HepG2 (cell line): Measurements from ENCODE around the gene USB1. TPM values are rescaled to one million over a fixed set of nuclear protein-coding genes. Genes with fewer than 3 reads are reported as not detected.

ENCODE experiments used
- BCL6 ChIP-seq: IDR thresholded peaks from 2 replicates; pipeline ENCODE4 v1.6.1; 2016; ENCODE audit warnings: missing genetic modification reagents, missing compliant biosample characterization
- ELK4 ChIP-seq: sonication (generic); formaldehyde crosslinking; IDR thresholded peaks from 2 replicates; pipeline ENCODE4 v1.9.0; 2021; ENCODE audit warnings: missing genetic modification reagents, borderline replicate concordance
- EP300 ChIP-seq, 3 experiments: sonication (generic) in 1 of 3; formaldehyde crosslinking in 1 of 3; IDR thresholded peaks; 2 replicates each; pipeline versions ENCODE4 v1.5.1 to v1.6.1; 2011 to 2020; ENCODE audit warnings: low read depth in 2 of 3, low read length in 2 of 3, borderline replicate concordance in 1 of 3, improper control_type of control experiment in 1 of 3, mild to moderate bottlenecking in 1 of 3, missing genetic modification reagents in 1 of 3, moderate library complexity in 1 of 3
- ETV6 ChIP-seq: sonication (generic); formaldehyde crosslinking; conservative IDR thresholded peaks from 2 replicates; pipeline ENCODE4 v1.4.0; 2020; ENCODE audit warnings: missing genetic modification reagents
- FOXK1 ChIP-seq: sonication (generic); formaldehyde crosslinking; IDR thresholded peaks from 2 replicates; pipeline ENCODE4 v1.4.0; 2020; ENCODE audit warnings: low read depth, missing genetic modification reagents, borderline replicate concordance
- GABPA ChIP-seq, 2 experiments: IDR thresholded peaks; 2 replicates each; pipeline ENCODE4 v1.6.1; 2011 to 2016; ENCODE audit warnings: low read depth in 2 of 2, low read length in 1 of 2, missing biosample characterization in 1 of 2, missing genetic modification characterization in 1 of 2
- IRF9 ChIP-seq: sonication (generic); formaldehyde crosslinking; IDR thresholded peaks from 2 replicates; pipeline ENCODE4 v1.8.0; 2022; ENCODE audit warnings: missing genetic modification reagents, mild to moderate bottlenecking, borderline replicate concordance
- KLF9 ChIP-seq: IDR thresholded peaks from 2 replicates; pipeline ENCODE4 v1.6.1; 2016; ENCODE audit warnings: low read depth
- LBX2 ChIP-seq: sonication (generic); formaldehyde crosslinking; IDR thresholded peaks from 2 replicates; pipeline ENCODE4 v1.5.0; 2020; ENCODE audit warnings: missing genetic modification reagents, mild to moderate bottlenecking, borderline replicate concordance
- SIN3B ChIP-seq: fragments of 150-350 bp; IDR thresholded peaks from 2 replicates; pipeline ENCODE4 v1.6.1; 2014; ENCODE audit warnings: low read length
- SMAD1 ChIP-seq: sonication (generic); formaldehyde crosslinking; IDR thresholded peaks from 2 replicates; pipeline ENCODE4 v1.4.0; 2020; ENCODE audit warnings: missing genetic modification reagents, low read depth, mild to moderate bottlenecking, borderline replicate concordance
- TMF1 ChIP-seq: sonication (generic); formaldehyde crosslinking; IDR thresholded peaks from 2 replicates; pipeline ENCODE4 v1.8.1; 2022; ENCODE audit warnings: low read depth, missing genetic modification reagents
- ZBTB49 ChIP-seq: sonication (generic); formaldehyde crosslinking; IDR thresholded peaks from 2 replicates; pipeline ENCODE4 v1.4.0; 2020; ENCODE audit warnings: missing genetic modification reagents, borderline replicate concordance
- ZNF264 ChIP-seq: sonication (generic); formaldehyde crosslinking; IDR thresholded peaks from 2 replicates; pipeline ENCODE4 v1.4.0; 2020; ENCODE audit warnings: missing genetic modification reagents
- ZNF275 ChIP-seq: sonication (generic); formaldehyde crosslinking; IDR thresholded peaks from 2 replicates; pipeline ENCODE4 v1.8.0; 2022; ENCODE audit warnings: missing genetic modification reagents, mild to moderate bottlenecking, inconsistent platforms, borderline replicate concordance
- ZNF34 ChIP-seq: sonication (generic); formaldehyde crosslinking; IDR thresholded peaks from 2 replicates; pipeline ENCODE4 v1.4.0; 2020; ENCODE audit warnings: mild to moderate bottlenecking, missing genetic modification reagents, borderline replicate concordance
- ZNF569 ChIP-seq: sonication (generic); formaldehyde crosslinking; IDR thresholded peaks from 2 replicates; pipeline ENCODE4 v1.5.0; 2020; ENCODE audit warnings: mild to moderate bottlenecking, missing genetic modification reagents, moderate library complexity, borderline replicate concordance
- ZNF703 ChIP-seq: sonication (generic); formaldehyde crosslinking; IDR thresholded peaks from 2 replicates; pipeline ENCODE4 v1.5.1; 2020; ENCODE audit warnings: missing genetic modification reagents, mild to moderate bottlenecking, moderate library complexity, borderline replicate concordance
- ZXDC ChIP-seq: sonication (generic); formaldehyde crosslinking; IDR thresholded peaks from 2 replicates; pipeline ENCODE4 v1.5.0; 2020; ENCODE audit warnings: mild to moderate bottlenecking, missing genetic modification reagents
- polyA plus RNA-seq, 8 experiments: library from polyadenylated mRNA; depleted of rRNA in 3 of 8; stranded (reverse) in 7 of 8; unstranded in 1 of 8; fragments of >200 nt; fragmentation: Illumina TruSeq in 4 of 8; extraction: Trizol in 4 of 8; gene quantifications; 2 replicates each; pipeline versions ENCODE4 v1.2.1 to v1.2.3, GENCODE V29; 2011 to 2016; ENCODE audit warnings: low read depth in 4 of 8, missing spikeins in 1 of 8, mixed read lengths in 1 of 8; ENCODE audit not compliant: insufficient read depth in 1 of 8
- total RNA-seq, 5 experiments: library from RNA; depleted of rRNA; stranded (reverse); fragments of >200 nt; fragmentation: Illumina TruSeq; extraction: Trizol; gene quantifications; 2 replicates each; pipeline ENCODE4 v1.2.3, GENCODE V29; 2016; ENCODE audit warnings: low read depth in 1 of 5

The USB1 gene
- total and polyA plus RNA-seq, 2 of the 13 experiments (the other 11 are each of a cell fraction or from before 2014, with no cell fraction given) = 16.7 to 65.4 TPM

- no peak for TF ChIP-seq ZXDC (CRISPR knock-in tag)
- no peak for TF ChIP-seq FOXK1 (CRISPR knock-in tag)
- no peak for TF ChIP-seq KLF9 (CRISPR knock-in tag)
- peak; percentile 56 for TF ChIP-seq TMF1
- no peak for TF ChIP-seq SIN3B
- no peak for TF ChIP-seq ZNF569
- no peak for TF ChIP-seq ZBTB49 (CRISPR knock-in tag)
- no peak; the same call in 1 of the 2 replicates for TF ChIP-seq ZNF264 (CRISPR knock-in tag)
- no peak for TF ChIP-seq BCL6 (CRISPR knock-in tag)
- no peak; the same call in 1 of the 2 replicates for TF ChIP-seq ETV6 (CRISPR knock-in tag)
- no peak for TF ChIP-seq ZNF34 (CRISPR knock-in tag)
- TF ChIP-seq EP300 (IDR thresholded peaks at IDR 0.05; ENCODE audit: low read depth in 2 of 2, low read length in 2 of 2) = no peak
- TF ChIP-seq EP300 (CRISPR knock-in tag; IDR thresholded peaks at IDR 0.05; ENCODE audit: borderline replicate concordance) = no peak
- 0 out of 2 replicates have a peak, but pooled peaks have one; percentile 20 for TF ChIP-seq ZNF275 (CRISPR knock-in tag)
- TF ChIP-seq SMAD1 (CRISPR knock-in tag) = no peak
- no peak for TF ChIP-seq ELK4 (CRISPR knock-in tag)
- 0 out of 2 replicates have a peak, but pooled peaks have one; percentile 14 for TF ChIP-seq ZNF703 (CRISPR knock-in tag)
- TF ChIP-seq GABPA (IDR thresholded peaks at IDR 0.05; ENCODE audit: low read depth, low read length) = no peak
- no peak for TF ChIP-seq GABPA (CRISPR knock-in tag; IDR thresholded peaks at IDR 0.05; ENCODE audit: low read depth)
- no peak; the same call in 1 of the 2 replicates for TF ChIP-seq IRF9 (CRISPR knock-in tag)
- no peak for TF ChIP-seq LBX2 (CRISPR knock-in tag)
These were observed 25.0 kb downstream of the USB1 start (continued) for GRCh38 chr16:58026139-58026704.
